Ovary (tissue), 9 donors: ENCODE results near the gene ELK3. TPM values are rescaled to one million over a fixed set of nuclear protein-coding genes. Genes with fewer than 3 reads are reported as not detected.

ENCODE experiments used
- polyA plus RNA-seq, 2 donors: library from polyadenylated mRNA; stranded (reverse); fragments of 200-250 nt in 1 of 2; fragments of 350-450 nt in 1 of 2; fragmentation: Illumina TruSeq in 1 of 2; extraction: RNeasy Lipid Tissue Mini Kit (QIAGEN cat#74804) in 1 of 2; gene quantifications; one replicate each; pipeline ENCODE4 v1.2.3, GENCODE V29; 2013 to 2014
- small RNA-seq: library from RNA; depleted of rRNA; stranded (forward); fragments of <200 nt; gene quantifications from one replicate; pipeline ENCODE3, GENCODE V24; 2016
- total RNA-seq, 7 donors: library from RNA; depleted of rRNA in 2 of 7; stranded (reverse); fragments of >200 nt in 2 of 7; fragmentation: NEBNext Ultra II Directional in 3 of 7; extraction: Animal tissue kit (Norgen Biotek cat#: 25700) in 3 of 7; gene quantifications; one replicate each; pipeline versions ENCODE4 v1.1.0 to v1.2.4, GENCODE V29; 2016 to 2023
- donor health status: DM: no; HTN: no; CAD: no; lungs with moderate emphysema.
- donor health status: DM: no; HTN: no; CAD: no.
- donor health status: Bipolar disorder and iron deficiency.
- donor health status: DM: yes; HTN: yes; CAD: no.
- donor health status: DM: no; HTN: no; CAD: no.
- donor health status: DM: yes; HTN: yes; CAD: no.

ELK3 gene
- total and polyA plus RNA-seq, 9 donors = 11.5 to 25.9 (median 15.6) TPM

Small RNA genes lying within 50 kb of the gene (small RNA-seq; reads per million reads assigned to genes)
- gene RNU4-24P = not detected

Other genes with a start within 250 kb of the ELK3 start
- gene HAL, start 198.0 kb upstream of the ELK3 start, total RNA-seq = 1 to 10 TPM in 1 of 7 donors, under 1 TPM in 6; 0.23 to 2.9 (median 0.64) TPM
- 1 to 10 TPM in 1 of 2 donors, under 1 TPM in 1; 0.08 to 1.8 TPM for gene HAL, start 198.0 kb upstream of the ELK3 start, polyA plus RNA-seq
- 100 to 1,000 TPM in 4 of 7 donors, 10 to 100 TPM in 3; 82.8 to 143 (median 106) TPM for gene LTA4H, start 158.8 kb upstream of the ELK3 start, total RNA-seq
- 100 to 1,000 TPM in 1 of 2 donors, 10 to 100 TPM in 1; 91.2 to 282 TPM for gene LTA4H, start 158.8 kb upstream of the ELK3 start, polyA plus RNA-seq
- gene CDK17, start 206.1 kb downstream of the ELK3 start, total RNA-seq = 10 to 100 TPM; 28.0 to 59.2 (median 31.4) TPM
- 10 to 100 TPM; 13.8 to 23.0 TPM for gene CDK17, start 206.1 kb downstream of the ELK3 start, polyA plus RNA-seq